ENCODE data around the gene SLX1A. TPM values are rescaled to one million over a fixed set of nuclear protein-coding genes. Genes with fewer than 3 reads are reported as not detected.

Gene SLX1A
- total and polyA plus RNA-seq, 2 of the 4 experiments (the other 2 are of a cell fraction) = 8.4 to 35.1 TPM

GRCh38 chr16:30184891-30185682 lies 8.6 kb upstream of the SLX1A start:
- no peak overlapping the region for H3K23ac ChIP-seq (ENCODE audit: low read depth, low read length)
- no peak overlapping the region for H3K56ac ChIP-seq (ENCODE audit: extremely low read depth, insufficient read depth, low read length)
- H3K79me1 ChIP-seq (ENCODE audit: low read depth in 1 of 2, low read length in 2 of 2) = peaks cover 0 to 7% of the 10 kb centered on the region in 2 experiments; a peak in 2 of 4 replicates
- peak overlapping the region; percentile 82 for H2AK9ac ChIP-seq (replicated peaks; ENCODE audit: low read depth, low read length, poor library complexity)
- no peak overlapping the region for H3K9ac ChIP-seq (ENCODE audit: low read depth, low read length)
- TF ChIP-seq CHD1 (IDR thresholded peaks at IDR 0.05; ENCODE audit: low read depth, low read length) (no peak), NFE2L2 (IDR thresholded peaks at IDR 0.05; ENCODE audit: low read depth, low read length) (no peak), MAFK (IDR thresholded peaks at IDR 0.05; ENCODE audit: low read depth, low read length) (no peak), BHLHE40 (IDR thresholded peaks at IDR 0.05; ENCODE audit: low read depth, low read length) (no peak), ELK1 (IDR thresholded peaks at IDR 0.05; ENCODE audit: borderline replicate concordance, low read depth, low read length) (no peak), MAZ (IDR thresholded peaks at IDR 0.05; ENCODE audit: borderline replicate concordance, low read depth, low read length) (no peak)
- peaks cover 2% of the 10 kb centered on the region; the same call in 1 of the 2 replicates for H3K4me1 ChIP-seq (ENCODE audit: control insufficient read depth, insufficient read depth, low read length)
- no peak overlapping the region for H4K8ac ChIP-seq (ENCODE audit: low read depth in 2 of 2, low read length in 2 of 2)
- H3K4me2 ChIP-seq (ENCODE audit: low read depth, low read length) = no peak overlapping the region
- H3K9me3 ChIP-seq (ENCODE audit: control insufficient read depth, insufficient read depth, low read length) = no peaks in the 10 kb centered on the region
- no peak overlapping the region for H4K91ac ChIP-seq (ENCODE audit: insufficient read depth, low read depth, low read length)
- H2AK5ac ChIP-seq (ENCODE audit: low read depth, low read length) = no peak overlapping the region
- POLR2A ChIA-PET (ENCODE audit: unreplicated experiment) = no interaction called here
- H3K4ac ChIP-seq (ENCODE audit: low read depth, low read length) = no peak overlapping the region
- no peak overlapping the region for H3K18ac ChIP-seq (ENCODE audit: low read depth, low read length)
- in situ Hi-C loops (cut with MboI; ENCODE audit: low sequenced_read_pairs) = loop anchor here (25.0 kb wide), 1 partner anchor 227 kb away; the partner anchor contains the start of gene ZNF771
- no peak overlapping the region for H4K5ac ChIP-seq (ENCODE audit: low read depth, low read length)
- no peak overlapping the region for H2BK120ac ChIP-seq (ENCODE audit: low read depth, low read length)
- no peak for DNase-seq
- peak overlapping the region; percentile 11 for H2AFZ ChIP-seq (replicated peaks; ENCODE audit: low read length, poor library complexity)
- H2BK5ac ChIP-seq (ENCODE audit: low read depth, low read length, poor library complexity, severe bottlenecking) = no peak overlapping the region
- dilution Hi-C loops (cut with HindIII; ENCODE audit: low sequenced_read_pairs, unreplicated experiment) = no loop called here
- no peaks in the 10 kb centered on the region for H3K27me3 ChIP-seq (ENCODE audit: control insufficient read depth, insufficient read depth, low read length)
- no peak overlapping the region for H3K27ac ChIP-seq (ENCODE audit: insufficient read depth, low read length)
- CTCF ChIA-PET = no interaction called here
- WGBS, 2 experiments (ENCODE audit: extremely low coverage in 2 of 2, insufficient read length in 1 of 2) = 89% methylated on average over 10 of the region's 13 CpGs; no CpG with 5 or more reads in 1 of the 2 experiments
- H3K36me3 ChIP-seq (ENCODE audit: control insufficient read depth, insufficient read depth, low read length) = peaks cover 1% of the 10 kb centered on the region; the same call in 1 of the 2 replicates
- H3K4me3 ChIP-seq (ENCODE audit: insufficient read depth, low read depth, low read length) = no peak overlapping the region
- ATAC-seq (ENCODE audit: low read depth) = no peak
- no peaks in the 10 kb centered on the region; the same call in 1 of the 2 replicates for H4K20me1 ChIP-seq (ENCODE audit: insufficient read depth, low read length)
- H2BK20ac ChIP-seq (ENCODE audit: low read depth, low read length) = no peak overlapping the region
- no peaks in the 10 kb centered on the region for H3K9me1 ChIP-seq (ENCODE audit: insufficient read depth, low read length)
- H2BK15ac ChIP-seq (ENCODE audit: low read depth, low read length) = no peak overlapping the region
- H3K14ac ChIP-seq (replicated peaks; ENCODE audit: low read depth, low read length) = no peak overlapping the region
- intact Hi-C loops (cut with micrococcal nuclease) = no loop called here
- BruUV-seq (replicated peaks) = no TSS peak
